IPS-NIHi7 (cell line): Measurements from ENCODE around the gene FGF9.

ENCODE experiments used
- DNase-seq: peaks from one replicate; pipeline ENCODE4 v3.0.0; 2012; ENCODE audit warnings: mixed read lengths; ENCODE audit errors: extremely low spot score

Gene FGF9

DNA sequence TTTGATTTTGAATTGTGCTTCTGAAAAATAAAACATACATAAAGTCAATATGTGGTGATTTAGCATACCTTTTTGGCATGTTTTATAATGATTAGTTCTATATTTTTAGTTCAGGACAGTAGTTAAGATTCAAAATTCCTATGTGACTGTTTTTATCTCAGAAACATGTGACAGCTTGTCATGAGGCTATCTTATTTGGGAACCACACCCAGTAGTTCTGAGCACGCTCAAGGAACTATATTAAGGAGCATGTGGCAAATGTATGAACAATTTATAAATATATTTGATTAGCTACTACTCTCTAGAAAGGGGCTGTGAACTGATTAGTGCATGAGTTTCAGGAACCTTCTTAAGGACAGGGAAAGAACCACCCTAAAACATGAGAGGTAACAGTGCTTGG, 38.8 kb downstream of the FGF9 start:
- no peak for DNase-seq

DNA sequence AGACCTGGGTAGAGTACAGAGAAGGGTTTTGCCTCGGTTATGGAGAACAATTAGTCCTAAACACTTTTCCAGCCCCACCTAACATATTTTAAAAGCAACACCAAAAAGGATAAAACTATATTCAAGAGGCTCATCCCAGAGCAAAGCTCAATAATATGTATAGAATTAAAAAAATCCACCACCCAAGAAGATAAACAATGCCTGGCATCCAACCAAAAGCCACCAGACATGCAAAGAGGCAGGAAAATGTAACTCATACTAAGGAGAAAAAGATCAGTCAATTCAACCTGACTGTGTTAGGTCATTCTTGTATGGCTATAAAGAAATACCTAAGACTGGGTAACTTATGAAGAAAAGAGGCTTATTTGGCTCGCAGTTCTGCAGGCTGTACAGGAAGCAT, 39.3 kb downstream of the FGF9 start:
- no peak for DNase-seq

DNA sequence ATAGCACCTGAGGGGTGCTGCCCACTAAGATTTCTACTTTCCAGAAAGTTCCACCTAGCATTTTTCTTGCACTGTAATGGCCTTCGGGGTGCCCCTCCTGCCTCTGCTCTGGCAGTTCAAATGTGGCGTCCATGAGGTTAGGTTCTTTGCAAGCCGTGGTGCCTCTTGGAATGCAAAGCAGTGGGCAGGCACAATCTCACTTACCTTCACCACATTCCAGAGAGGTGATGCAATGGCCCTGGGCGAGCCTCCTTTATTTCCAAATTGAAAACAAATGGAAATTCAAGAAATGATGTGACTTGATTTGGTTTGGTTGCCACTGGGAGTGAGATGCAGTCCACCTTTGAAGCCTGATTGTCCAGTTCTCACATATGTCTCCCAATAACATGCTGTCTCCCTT, 46.9 kb downstream of the FGF9 start:
- peak; percentile 74 for DNase-seq

DNA sequence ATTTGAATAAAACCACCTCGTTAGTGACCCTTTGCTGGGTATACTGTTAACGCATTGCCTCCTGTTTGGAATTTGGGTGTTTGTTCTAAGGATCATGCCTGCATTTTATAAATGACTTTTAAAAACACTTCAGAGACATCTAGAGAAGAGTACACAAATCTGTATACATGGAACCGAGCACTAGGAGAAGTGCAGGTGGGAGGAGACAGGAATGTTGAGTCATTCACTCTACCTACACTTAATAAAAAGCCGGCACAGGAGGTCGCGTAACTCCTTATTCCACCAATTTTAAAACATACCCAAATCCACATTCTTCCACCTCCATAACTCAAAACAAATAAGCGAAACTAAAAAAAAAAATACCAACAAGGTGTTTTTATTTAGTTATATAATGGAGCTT, 48.6 kb downstream of the FGF9 start:
- no peak for DNase-seq

DNA sequence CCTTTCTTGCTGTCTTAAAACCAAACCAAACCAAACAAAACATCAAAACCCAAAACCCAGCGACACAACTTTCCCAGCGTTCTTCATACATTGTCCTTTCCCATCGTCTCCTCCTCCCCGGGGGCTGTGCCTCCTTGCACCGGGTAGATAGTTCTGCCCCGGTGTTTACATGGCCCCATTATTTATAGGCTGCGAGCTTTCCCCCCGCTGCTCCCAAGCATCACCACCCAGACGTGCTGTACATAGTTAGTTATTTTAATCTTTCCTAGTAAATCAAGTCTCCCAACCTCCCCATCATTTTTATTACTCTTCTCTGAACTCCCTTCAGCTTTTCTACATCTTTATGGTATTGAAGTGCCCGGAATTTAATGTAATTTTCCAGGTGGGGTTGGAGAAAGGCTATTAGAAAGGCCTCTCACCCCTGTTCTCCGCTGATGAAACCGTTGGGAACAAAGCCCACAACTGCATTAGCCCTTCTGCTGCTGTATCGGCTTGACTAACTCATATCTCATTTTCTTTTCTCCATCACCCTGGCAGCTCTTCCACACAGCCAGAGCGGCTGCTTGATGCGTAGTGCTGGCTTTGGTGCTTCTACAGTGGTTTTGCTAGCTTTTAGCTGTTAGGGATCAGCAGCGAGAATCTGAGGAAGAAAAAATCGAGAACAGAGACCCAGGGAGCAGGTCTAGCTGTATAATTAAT, 53.1 kb downstream of the FGF9 start:
- DNase-seq, result no peak

DNA sequence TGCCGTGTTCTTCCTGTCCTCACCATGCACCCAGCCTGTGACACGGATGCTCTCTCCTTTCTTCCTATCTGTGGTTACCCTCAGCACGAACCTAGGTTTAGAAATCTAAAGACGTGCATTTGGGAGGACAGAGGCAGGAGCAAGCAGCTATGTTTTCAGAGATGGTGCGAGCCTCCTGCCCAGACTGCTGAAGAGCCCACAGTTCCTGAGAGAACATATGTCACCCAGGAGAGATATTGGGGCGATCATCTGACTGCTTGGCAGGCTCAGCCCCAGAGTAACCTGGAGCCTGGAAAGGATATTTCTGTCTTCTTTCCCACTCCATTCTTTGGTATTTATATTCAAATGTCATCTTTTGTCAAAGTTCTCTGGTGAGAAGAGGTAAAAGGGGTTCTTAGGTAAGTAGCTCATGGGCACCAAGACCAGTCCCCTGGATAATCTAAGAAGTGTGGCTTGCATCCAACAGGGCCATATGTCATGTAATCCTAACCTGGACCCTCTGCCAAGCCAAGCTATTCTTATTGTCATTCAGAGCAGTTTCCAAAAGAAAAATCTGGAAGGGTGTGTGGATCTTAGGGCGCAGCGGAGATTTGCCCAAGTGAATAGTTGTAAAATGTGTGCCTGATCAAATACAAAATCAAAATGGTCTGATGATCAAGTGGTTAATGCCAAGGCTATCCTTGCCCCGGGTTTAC, 59.5 kb downstream of the FGF9 start:
- no peak for DNase-seq

DNA sequence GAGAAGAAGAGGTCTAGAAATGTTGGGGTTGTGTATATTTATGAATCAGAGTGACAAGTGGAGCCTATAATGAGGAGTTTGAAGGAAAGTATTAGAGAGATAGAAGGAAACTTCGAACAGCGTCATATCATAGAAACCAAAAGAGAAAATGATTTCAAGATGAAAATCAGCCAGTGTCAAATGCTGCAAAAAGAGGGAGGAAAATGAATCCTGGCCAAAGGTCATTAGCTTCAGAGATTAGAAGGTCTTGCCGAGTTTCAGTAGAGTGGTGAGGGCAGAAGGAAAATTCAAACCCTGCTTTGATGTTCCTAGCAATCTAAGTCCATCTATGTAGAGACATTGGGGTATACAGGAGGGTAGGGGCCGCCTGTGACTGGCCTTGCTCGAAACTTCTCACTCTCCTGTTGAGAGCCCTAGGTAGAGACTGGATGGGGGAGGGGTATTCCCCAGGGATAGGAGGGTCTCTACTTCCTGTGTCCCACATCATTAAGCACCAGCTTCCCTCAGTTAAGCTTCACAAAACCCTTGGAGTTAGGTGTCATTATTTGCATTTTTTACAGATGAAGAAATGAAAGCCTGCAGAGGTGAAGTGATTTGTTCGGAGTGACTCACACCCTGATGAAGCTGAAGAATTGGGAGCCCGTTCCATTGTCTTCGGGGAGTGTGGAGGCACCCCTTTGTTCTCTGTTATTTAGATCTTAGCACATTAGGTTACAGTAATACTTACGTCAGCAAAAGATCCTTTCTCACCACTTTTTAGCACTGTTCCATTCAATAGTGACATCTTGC, 62.8 kb downstream of the FGF9 start:
- DNase-seq, result no peak

DNA sequence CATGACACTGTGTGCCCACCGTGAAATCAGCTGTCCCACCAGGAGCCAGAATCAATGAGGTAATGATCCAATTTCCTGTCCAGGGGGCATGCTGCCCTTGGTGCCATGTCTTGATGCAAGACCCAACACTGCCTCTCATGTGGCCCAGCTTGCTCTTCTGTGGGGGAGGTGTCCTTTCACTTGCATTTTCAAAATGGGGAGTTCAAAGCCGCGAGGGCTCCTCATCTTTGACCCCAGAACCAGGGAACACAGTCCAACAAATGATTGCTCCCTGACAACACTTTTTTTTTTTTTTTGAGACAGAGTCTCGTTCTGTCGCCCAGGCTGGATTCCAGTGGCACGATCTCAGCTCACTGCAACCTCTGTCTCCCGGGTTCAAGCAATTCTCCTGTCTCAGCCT, 64.1 kb downstream of the FGF9 start:
- DNase-seq, result no peak

DNA sequence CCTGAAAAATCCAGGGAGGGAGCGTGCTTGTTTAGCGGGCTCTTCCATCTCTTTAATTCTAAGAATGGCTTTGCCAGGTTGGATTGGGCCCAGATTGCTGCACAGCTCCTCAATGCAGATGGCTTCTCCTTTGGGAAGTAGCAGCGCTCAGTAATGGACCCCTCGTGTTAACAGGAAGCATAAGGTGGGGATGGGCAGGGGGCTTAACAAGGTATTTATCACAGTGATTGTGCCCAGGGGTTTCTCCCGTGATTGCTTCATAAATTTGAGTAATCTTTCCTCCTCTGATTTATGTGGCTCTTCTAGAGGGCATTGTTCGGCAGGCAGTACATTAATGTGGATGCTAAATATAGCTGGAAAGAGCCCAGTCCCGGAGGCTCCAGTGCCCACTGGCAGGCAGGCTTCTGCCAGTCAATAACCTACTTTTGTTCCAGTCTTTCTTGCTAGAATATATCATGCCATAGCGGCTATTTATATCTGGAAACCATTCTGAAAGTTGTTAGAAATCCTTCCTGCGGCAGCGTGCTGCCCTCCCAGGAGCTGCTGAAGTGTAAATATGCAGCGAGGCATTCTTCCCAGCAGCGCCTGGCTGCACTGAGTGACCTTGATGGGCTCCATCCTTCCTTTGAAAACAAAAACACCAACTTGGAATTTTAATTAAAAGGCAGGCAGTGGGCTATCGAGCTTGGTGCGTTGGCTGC, 65.0 kb downstream of the FGF9 start:
- DNase-seq, result no peak

DNA sequence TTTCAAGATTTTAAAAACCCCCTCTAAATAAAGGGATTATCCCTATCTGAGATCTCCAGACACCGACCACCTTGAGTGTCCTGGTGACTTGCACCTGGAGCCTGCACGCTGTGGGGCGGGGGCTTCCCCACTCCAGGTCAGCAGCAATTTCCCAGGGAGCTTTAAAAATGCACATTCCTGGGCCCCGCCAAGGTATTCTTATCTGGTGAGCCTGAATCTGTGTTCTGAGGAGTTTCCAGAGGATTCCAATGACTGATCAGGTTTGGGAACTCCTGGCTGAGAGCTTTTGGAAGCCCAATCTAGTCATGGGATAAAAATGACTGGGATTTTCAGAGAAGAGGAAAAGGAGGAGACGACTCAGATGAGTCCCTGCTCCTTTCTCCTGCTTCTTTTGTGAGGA, 66.1 kb downstream of the FGF9 start:
- DNase-seq, result no peak

DNA sequence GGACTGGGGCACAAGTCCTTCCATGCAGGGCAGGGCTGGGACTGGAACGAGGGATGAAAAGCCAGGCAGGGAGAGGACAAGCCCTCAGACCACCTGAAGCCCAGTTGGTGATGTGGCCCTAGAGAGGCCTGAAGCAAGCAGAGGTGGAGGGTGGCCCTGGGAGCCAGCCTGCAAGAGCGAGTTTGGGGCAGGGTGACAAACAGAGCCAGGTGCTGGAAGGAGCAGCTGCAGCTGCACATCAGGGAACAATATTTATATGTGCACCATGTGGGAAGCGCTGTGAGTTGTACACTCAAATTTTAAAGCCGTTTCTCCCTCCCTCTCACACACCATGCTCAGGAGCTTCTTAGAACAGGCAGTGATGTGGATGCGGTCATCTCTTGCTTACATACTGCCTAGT, 67.8 kb downstream of the FGF9 start:
- DNase-seq, result no peak

DNA sequence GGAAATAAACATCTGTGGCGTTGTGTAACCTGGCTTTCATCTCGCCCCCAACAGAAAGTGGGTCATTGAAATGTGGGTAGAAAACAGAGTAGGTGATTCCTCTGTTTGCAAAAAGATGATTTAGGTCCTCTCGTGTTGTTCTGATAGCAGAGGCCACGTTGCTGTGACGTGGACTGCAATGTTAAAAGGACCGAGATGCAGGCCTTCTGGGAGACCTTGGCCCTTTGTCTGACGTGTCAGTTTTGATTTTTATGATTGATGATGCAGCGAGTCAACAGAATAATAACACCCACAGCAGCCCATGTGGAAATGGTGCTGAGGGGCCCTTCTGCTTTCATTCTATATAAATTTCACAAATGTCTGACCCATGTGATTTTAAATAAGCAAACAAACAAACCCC, 68.9 kb downstream of the FGF9 start:
- DNase-seq, result no peak

DNA sequence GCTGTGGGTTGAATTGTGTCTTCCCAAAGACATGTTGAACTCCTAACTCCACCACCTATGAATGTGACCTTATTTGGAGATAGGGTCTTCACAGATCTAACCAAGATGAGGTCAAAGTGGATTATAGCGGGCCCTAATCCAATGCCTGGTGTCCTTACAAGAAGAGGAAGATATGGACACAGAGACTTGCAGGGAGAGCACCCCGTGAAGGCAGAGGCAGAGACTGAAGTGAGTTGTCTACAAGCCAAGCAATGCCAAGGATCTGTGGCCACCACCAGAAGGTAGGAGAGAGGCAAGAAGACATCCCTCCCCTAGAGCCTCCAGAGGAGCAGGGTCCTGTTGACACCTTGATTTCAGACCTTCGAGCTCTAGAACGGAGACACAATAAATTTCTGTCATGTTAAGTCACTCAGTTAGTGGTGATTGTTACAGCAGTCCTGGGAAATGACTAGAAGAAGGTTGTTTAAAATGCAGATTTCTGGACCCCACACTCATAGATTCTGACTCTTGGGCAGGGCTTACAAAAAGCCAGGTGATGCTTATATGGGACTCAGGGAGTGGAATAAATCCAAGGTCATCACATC, 70.6 kb downstream of the FGF9 start:
- no peak for DNase-seq

DNA sequence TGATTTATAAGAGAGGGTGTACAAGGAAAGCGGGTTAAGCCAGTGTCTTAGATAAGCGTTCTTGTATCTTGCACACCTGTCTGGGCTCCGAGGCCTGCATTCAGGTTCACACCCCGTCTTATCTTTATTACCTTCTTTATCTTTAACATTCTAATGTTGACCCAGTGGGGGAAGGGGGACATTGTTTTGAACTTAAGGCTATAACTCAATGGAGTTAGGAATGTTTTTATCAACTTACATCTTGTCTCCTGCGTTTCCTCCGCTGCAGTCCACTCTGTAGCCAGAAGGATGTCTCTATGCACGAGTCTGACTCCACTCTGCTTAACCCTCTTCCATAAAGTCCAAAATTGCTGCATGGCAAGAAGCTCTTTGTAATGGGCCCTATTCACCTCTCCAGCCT, 71.2 kb downstream of the FGF9 start:
- no peak for DNase-seq

DNA sequence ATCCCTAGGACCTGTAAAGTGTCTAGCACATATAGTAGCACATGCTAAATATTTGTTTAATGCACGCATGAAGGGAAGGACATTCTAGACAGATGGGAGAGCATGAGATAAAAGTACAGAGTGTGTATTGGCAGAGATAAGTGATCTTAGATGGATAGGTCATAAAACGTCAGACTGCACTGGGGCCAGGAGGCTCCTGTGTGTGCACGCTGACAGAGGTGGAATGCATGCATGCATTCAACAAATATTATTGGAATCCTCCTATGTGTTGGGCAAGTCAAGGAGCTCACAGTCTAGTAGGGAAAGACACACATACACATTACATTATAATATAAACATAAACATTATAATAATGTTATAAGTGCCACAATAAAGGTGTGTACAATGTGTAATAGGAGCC, 73.3 kb downstream of the FGF9 start:
- no peak for DNase-seq

DNA sequence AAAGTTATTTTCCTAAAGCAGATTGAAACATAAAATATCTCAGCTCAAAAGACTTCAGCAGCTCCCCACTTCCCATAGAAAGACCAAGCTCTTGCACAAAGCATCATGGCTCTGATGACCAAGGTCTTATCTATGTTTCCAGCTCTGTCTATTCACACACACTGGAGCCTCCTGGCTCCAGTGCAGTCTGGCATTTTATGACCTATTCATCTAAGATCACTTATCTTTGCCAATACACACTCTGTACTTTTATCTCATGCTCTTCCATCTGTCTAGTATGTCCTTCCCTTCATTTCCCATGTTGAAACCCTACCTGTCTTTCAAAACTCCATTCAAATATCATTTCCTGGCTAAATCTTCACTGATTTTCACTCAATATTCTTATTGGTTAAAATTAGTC, 74.4 kb downstream of the FGF9 start:
- no peak for DNase-seq

DNA sequence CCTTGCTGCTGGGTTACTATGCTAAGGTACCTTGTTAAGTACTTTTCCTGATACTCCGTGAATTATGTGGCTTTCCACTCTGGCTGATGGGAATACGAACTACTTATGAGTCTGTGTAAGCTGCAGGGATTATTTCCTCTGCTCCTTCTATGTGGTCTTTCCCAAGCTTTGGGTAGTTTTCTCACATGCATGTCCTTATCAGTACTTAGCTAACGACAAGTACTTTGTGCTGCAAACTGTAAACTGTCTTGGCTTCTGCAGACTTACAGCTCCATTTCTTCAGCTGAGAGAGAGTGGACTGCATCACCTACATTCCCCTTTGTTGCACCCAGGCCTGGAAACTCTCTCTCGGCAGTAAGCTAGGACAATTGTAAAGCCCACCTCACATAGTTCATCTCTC, 76.6 kb downstream of the FGF9 start:
- DNase-seq, result no peak

DNA sequence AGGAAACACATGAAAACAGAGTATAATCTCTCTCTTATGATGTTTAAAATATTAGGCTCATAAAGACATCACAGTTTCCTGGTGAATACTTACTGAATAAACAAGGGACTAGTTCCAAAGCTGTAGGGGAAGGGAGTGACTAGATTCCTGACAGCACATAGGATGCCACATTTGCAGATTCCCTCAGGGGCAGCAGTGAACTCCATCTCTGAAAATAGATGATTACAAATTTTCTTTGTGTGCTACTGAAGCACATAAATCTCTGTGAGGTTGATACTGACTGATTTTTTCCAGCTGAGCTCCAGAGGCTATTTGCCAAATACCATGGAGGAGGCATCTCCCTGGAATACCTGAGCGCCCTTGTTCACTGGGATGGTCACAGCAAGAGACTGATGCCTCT, 77.3 kb downstream of the FGF9 start:
- DNase-seq, result no peak

DNA sequence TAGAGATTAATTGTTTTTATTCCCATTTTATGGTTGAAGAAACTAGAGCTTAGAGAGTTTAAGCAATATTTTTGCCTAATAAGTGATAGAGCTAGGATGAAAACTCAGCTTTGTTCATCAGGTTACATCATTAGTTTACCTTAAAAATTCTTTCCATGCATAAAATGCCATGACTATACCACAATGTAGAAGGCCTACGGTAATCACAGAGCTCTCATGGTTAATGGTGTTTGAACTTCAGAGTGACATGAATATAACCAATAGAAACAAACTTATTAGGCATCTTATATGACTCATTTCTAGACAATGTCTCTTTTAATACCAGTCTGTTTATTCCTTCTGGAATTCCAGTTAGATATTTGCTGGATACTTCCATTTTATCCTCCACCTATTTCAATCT, 78.5 kb downstream of the FGF9 start:
- DNase-seq, result no peak

DNA sequence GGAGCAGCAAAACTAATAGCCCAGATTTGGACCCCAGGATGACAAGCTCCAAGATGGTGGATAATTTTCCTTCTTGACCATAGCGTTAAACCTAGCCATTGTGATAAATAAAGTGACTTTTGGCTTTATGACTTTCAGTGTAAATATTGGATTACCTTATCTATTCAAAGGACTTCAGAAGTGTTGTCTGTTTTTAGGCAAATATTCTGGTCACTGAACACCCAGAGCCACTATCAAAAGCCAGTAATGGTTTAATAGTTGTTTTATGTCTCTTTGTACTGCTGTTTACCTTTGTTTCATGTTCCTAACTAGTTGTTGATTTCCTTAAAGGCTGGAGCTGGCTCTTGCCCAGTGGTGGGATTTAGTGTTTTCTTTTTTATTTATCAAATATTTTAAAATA, 81.6 kb downstream of the FGF9 start:
- no peak for DNase-seq

DNA sequence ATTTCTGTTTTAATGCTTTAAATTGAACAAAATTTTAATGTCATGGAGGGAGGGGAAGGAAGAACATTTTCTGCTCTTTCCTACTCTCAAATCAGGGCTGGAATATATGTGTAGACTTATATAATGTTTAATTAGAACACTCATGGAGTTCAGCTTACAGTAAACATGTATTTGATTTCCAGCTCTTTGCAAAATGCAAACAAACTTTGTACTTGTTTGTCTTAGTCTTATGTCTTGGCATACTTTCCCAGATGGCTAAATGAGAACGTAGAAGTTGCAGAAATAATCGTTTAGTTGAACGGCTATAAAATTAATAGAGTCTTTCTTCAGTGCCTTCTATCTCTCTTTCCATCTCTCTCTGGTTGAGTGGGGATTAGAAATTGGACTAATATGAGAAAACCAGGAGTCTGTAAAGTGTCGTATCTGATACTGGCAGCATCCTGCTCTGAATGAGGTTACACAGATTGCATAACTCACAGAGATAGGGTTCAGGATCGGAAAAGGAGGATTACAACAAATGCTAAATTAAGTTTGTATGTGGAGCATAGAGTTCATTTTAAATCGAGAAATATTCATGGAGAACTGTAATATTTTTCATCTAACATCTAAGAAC, 82.3 kb downstream of the FGF9 start:
- no peak for DNase-seq
